Trophoblast cell (in vitro differentiated cells and primary cell): ENCODE results near the gene CHST5.

Experiments used
- DNase-seq, 2 donors: peaks; one replicate each; pipeline ENCODE4 v3.0.0-alpha.2; 2016
- H2AFZ ChIP-seq: 2 replicates; pipeline ENCODE4 v1.6.1; 2013; ENCODE audit warnings: low read length, moderate library complexity, mild to moderate bottlenecking; ENCODE audit not compliant: insufficient read depth, poor library complexity
- H2AK5ac ChIP-seq: 2 replicates; pipeline ENCODE4 v1.6.1; 2013; ENCODE audit warnings: mild to moderate bottlenecking, low read length
- H2BK120ac ChIP-seq: 2 replicates; pipeline ENCODE4 v1.6.1; 2013; ENCODE audit warnings: low read length, mild to moderate bottlenecking, moderate library complexity; ENCODE audit not compliant: insufficient read depth, poor library complexity
- H2BK12ac ChIP-seq: 2 replicates; pipeline ENCODE4 v1.6.1; 2013; ENCODE audit warnings: mild to moderate bottlenecking, low read length, moderate library complexity
- H2BK5ac ChIP-seq: 2 replicates; pipeline ENCODE4 v1.6.1; 2013; ENCODE audit warnings: low read length, low read depth, moderate library complexity, mild to moderate bottlenecking; ENCODE audit not compliant: poor library complexity
- H3K14ac ChIP-seq: 2 replicates; pipeline ENCODE4 v1.6.1; 2013; ENCODE audit warnings: mild to moderate bottlenecking, low read length
- H3K18ac ChIP-seq: 2 replicates; pipeline ENCODE4 v1.6.1; 2013; ENCODE audit warnings: mild to moderate bottlenecking, low read length
- H3K23ac ChIP-seq: 2 replicates; pipeline ENCODE4 v1.6.1; 2013; ENCODE audit warnings: low read length
- H3K27ac ChIP-seq: 2 replicates; pipeline ENCODE4 v1.5.1; 2013; ENCODE audit warnings: low read depth, mild to moderate bottlenecking, inconsistent platforms, low read length, moderate library complexity
- H3K27me3 ChIP-seq: 2 replicates; pipeline ENCODE4 v1.6.1; 2013; ENCODE audit warnings: inconsistent platforms, mild to moderate bottlenecking, low read length, moderate library complexity; ENCODE audit not compliant: insufficient read depth
- H3K36me3 ChIP-seq, 2 experiments: 1 replicate in 1 of 2; 2 replicates in 1 of 2; pipeline ENCODE4 v1.6.1; 2013; ENCODE audit warnings: low read length in 2 of 2, mild to moderate bottlenecking in 2 of 2, moderate library complexity in 1 of 2; ENCODE audit not compliant: insufficient read depth in 2 of 2, control insufficient read depth in 1 of 2
- H3K4ac ChIP-seq: 2 replicates; pipeline ENCODE4 v1.6.1; 2013; ENCODE audit warnings: low read depth, mild to moderate bottlenecking, low read length, moderate library complexity
- H3K4me1 ChIP-seq, 2 experiments: 1 replicate in 1 of 2; 2 replicates in 1 of 2; pipeline ENCODE4 v1.6.1; 2013; ENCODE audit warnings: low read length in 2 of 2, mild to moderate bottlenecking in 2 of 2, moderate library complexity in 1 of 2; ENCODE audit not compliant: insufficient read depth in 2 of 2, control insufficient read depth in 1 of 2
- H3K4me2 ChIP-seq: 2 replicates; pipeline ENCODE4 v1.6.1; 2013; ENCODE audit warnings: inconsistent platforms, mild to moderate bottlenecking, low read length, moderate library complexity
- H3K4me3 ChIP-seq: 2 replicates; pipeline ENCODE4 v1.5.1; 2013; ENCODE audit warnings: mild to moderate bottlenecking, low read depth, low read length, inconsistent platforms
- H3K79me1 ChIP-seq: one replicate; pipeline ENCODE4 v1.6.1; 2013; ENCODE audit warnings: low read length
- H3K79me2 ChIP-seq: 2 replicates; pipeline ENCODE4 v1.6.1; 2013; ENCODE audit warnings: low read length, mild to moderate bottlenecking; ENCODE audit not compliant: control insufficient read depth, insufficient read depth, poor library complexity
- H3K9ac ChIP-seq: 2 replicates; pipeline ENCODE4 v1.6.1; 2013; ENCODE audit warnings: mild to moderate bottlenecking, low read length
- H3K9me3 ChIP-seq: 2 replicates; pipeline ENCODE4 v1.6.1; 2013; ENCODE audit warnings: low read depth, mild to moderate bottlenecking, control low read depth, inconsistent platforms, low read length; ENCODE audit not compliant: insufficient read depth
- H4K12ac ChIP-seq: 2 replicates; pipeline ENCODE4 v1.6.1; 2013; ENCODE audit warnings: low read depth, mild to moderate bottlenecking, low read length, moderate library complexity
- H4K8ac ChIP-seq: 2 replicates; pipeline ENCODE4 v1.6.1; 2013; ENCODE audit warnings: low read depth, mild to moderate bottlenecking, low read length, moderate library complexity
- H4K91ac ChIP-seq: one replicate; pipeline ENCODE4 v1.6.1; 2013; ENCODE audit warnings: low read depth, mild to moderate bottlenecking, low read length, moderate library complexity
- WGBS: extraction: QIAGEN DNeasy Blood & Tissue Kit; methylation state at CpG from one replicate; pipeline ENCODE4 v1.1.7; 2013; ENCODE audit warnings: missing lambda C conversion rate; ENCODE audit not compliant: insufficient read length, insufficient coverage; ENCODE audit errors: extremely low coverage; 5-methylcytosine and 5-hydroxymethylcytosine counted together

CHST5 gene

DNA sequence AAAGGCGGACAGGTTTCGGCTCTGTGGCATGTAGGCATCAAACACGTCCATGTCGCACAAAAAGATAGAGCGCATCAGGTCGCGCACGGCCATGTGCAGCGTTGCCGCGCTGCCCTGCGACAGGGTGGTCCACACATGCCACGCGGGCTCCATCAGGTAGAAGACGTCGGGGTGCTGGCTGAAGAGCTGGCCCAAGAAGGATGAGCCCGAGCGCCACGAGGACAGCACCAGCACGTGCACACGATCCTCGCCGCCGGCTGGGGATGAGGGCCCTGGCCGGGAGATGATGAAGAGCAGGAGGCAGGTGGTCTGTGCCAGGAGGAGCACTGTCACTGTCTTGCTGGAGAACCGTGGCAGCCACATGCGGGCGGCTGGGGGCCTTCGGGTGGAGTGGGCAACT, 5.9 kb downstream of the CHST5 start:
- no peaks in the 10 kb centered on the region for H3K79me1 ChIP-seq
- no peak for DNase-seq
- no peak overlapping the region for H4K91ac ChIP-seq
- H3K79me2 ChIP-seq: no peaks in the 10 kb centered on the region
- H2BK120ac ChIP-seq: no peak overlapping the region
- no peak overlapping the region for H4K8ac ChIP-seq
- H3K4me1 ChIP-seq: no peaks in the 10 kb centered on the region
- no peak overlapping the region for H3K4ac ChIP-seq
- H3K27ac ChIP-seq: no peak overlapping the region
- H2BK12ac ChIP-seq: no peak overlapping the region
- no peak overlapping the region for H3K14ac ChIP-seq
- H3K36me3 ChIP-seq: no peaks in the 10 kb centered on the region
- H3K4me2 ChIP-seq: no peak overlapping the region
- H2AK5ac ChIP-seq: no peak overlapping the region
- H3K23ac ChIP-seq: no peak overlapping the region
- H3K9me3 ChIP-seq: peaks cover 4% of the 10 kb centered on the region
- no peak overlapping the region for H3K18ac ChIP-seq
- H3K4me3 ChIP-seq: no peak overlapping the region
- H3K9ac ChIP-seq: no peak overlapping the region
- H2BK5ac ChIP-seq: no peak overlapping the region
- H4K12ac ChIP-seq: no peak overlapping the region
- no peaks in the 10 kb centered on the region for H3K27me3 ChIP-seq
- WGBS: no CpG with 5 or more reads among the region's 29 CpGs
- no peak overlapping the region for H2AFZ ChIP-seq

- no peaks in the 10 kb centered on the region for H3K79me1 ChIP-seq
- no peak overlapping the region for H2AK5ac ChIP-seq
- no peak overlapping the region for H2AFZ ChIP-seq
- H2BK5ac ChIP-seq: no peak overlapping the region
- no peak overlapping the region for H2BK120ac ChIP-seq
- H3K27ac ChIP-seq: no peak overlapping the region
- H3K9ac ChIP-seq: no peak overlapping the region
- no peak overlapping the region for H2BK12ac ChIP-seq
- no peaks in the 10 kb centered on the region for H3K36me3 ChIP-seq
- no CpG with 5 or more reads among the region's 81 CpGs for WGBS
- peaks cover 4% of the 10 kb centered on the region for H3K9me3 ChIP-seq
- no peak overlapping the region for H3K18ac ChIP-seq
- no peak overlapping the region for H4K8ac ChIP-seq
- H3K27me3 ChIP-seq: no peaks in the 10 kb centered on the region
- H3K4me3 ChIP-seq: peak overlapping the region; percentile 45
- no peak overlapping the region for H3K23ac ChIP-seq
- H3K4me2 ChIP-seq: no peak overlapping the region
- no peaks in the 10 kb centered on the region for H3K4me1 ChIP-seq
- H3K79me2 ChIP-seq: no peaks in the 10 kb centered on the region
- H4K12ac ChIP-seq: no peak overlapping the region
- no peak for DNase-seq
- no peak overlapping the region for H4K91ac ChIP-seq
- H3K4ac ChIP-seq: no peak overlapping the region
- no peak overlapping the region for H3K14ac ChIP-seq
Observed at GRCh38 chr16:75529056-75529905, 6.6 kb downstream of the CHST5 start.

DNA sequence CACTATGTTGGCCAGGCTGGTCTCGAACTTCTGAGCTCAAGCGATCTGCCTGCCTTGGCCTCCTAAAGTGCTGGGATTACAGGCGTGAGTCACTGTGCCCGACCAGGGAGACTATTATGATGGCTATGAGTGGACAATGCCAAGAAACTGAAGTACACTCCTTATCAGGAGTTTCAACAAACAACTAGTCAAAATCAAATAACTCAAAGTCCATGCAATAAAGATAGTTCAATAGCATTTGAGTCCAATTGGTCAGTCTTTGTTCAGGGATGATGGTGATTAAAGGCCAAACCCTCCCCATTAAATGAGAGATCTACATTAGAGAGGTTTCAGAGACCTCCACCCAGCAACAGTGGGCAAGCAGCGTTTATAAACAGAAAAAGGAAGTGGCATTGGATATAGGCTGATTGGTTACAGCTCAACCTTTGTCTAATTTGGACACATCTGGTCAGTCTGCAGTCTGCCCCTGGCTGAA, 8.0 kb downstream of the CHST5 start:
- Histone ChIP-seq H2BK120ac (no peak overlapping the region), H3K4me3 (no peak overlapping the region), H3K23ac (no peak overlapping the region), H2BK5ac (no peak overlapping the region), H4K91ac (no peak overlapping the region), H4K8ac (no peak overlapping the region), H3K27ac (no peak overlapping the region), H3K4me1 (no peaks in the 10 kb centered on the region), H3K79me2 (no peaks in the 10 kb centered on the region), H3K14ac (no peak overlapping the region), H2BK12ac (no peak overlapping the region), H3K9me3 (peaks cover 4% of the 10 kb centered on the region), H3K9ac (no peak overlapping the region), H3K27me3 (no peaks in the 10 kb centered on the region), H3K4ac (no peak overlapping the region), H2AK5ac (no peak overlapping the region), H3K36me3 (no peaks in the 10 kb centered on the region), H3K4me2 (no peak overlapping the region), H3K79me1 (no peaks in the 10 kb centered on the region), H2AFZ (no peak overlapping the region), H3K18ac (no peak overlapping the region), H4K12ac (no peak overlapping the region)
- WGBS: no CpG with 5 or more reads among the region's 5 CpGs
- no peak for DNase-seq

- Histone ChIP-seq H4K12ac (no peak overlapping the region), H3K18ac (no peak overlapping the region), H3K9me3 (peaks cover 4% of the 10 kb centered on the region)
Observed at GRCh38 chr16:75526032-75526790, 9.7 kb downstream of the CHST5 start.

More at GRCh38 chr16:75526032-75526790, 9.7 kb downstream of the CHST5 start:
- Histone ChIP-seq H2AK5ac (no peak overlapping the region), H3K4me3 (peak overlapping the region; percentile 25), H4K91ac (no peak overlapping the region), H3K4me2 (no peak overlapping the region), H3K36me3 (no peaks in the 10 kb centered on the region), H3K4me1 (no peaks in the 10 kb centered on the region), H4K8ac (no peak overlapping the region), H3K4ac (no peak overlapping the region), H2BK120ac (no peak overlapping the region), H3K79me2 (no peaks in the 10 kb centered on the region), H2BK5ac (no peak overlapping the region), H3K23ac (no peak overlapping the region), H2AFZ (no peak overlapping the region), H3K27ac (no peak overlapping the region), H2BK12ac (no peak overlapping the region), H3K9ac (no peak overlapping the region), H3K27me3 (no peaks in the 10 kb centered on the region), H3K14ac (no peak overlapping the region), H3K79me1 (no peaks in the 10 kb centered on the region)
- no peak for DNase-seq
- WGBS: no CpG with 5 or more reads among the region's 5 CpGs
